ENCODE measurements around the gene GPR84.

Gene GPR84

GRCh38 chr12:54392485-54393206 is 28.4 kb upstream of the GPR84 start:
- no peak for DNase-seq (ENCODE audit: low read depth in 3 of 3)

DNA sequence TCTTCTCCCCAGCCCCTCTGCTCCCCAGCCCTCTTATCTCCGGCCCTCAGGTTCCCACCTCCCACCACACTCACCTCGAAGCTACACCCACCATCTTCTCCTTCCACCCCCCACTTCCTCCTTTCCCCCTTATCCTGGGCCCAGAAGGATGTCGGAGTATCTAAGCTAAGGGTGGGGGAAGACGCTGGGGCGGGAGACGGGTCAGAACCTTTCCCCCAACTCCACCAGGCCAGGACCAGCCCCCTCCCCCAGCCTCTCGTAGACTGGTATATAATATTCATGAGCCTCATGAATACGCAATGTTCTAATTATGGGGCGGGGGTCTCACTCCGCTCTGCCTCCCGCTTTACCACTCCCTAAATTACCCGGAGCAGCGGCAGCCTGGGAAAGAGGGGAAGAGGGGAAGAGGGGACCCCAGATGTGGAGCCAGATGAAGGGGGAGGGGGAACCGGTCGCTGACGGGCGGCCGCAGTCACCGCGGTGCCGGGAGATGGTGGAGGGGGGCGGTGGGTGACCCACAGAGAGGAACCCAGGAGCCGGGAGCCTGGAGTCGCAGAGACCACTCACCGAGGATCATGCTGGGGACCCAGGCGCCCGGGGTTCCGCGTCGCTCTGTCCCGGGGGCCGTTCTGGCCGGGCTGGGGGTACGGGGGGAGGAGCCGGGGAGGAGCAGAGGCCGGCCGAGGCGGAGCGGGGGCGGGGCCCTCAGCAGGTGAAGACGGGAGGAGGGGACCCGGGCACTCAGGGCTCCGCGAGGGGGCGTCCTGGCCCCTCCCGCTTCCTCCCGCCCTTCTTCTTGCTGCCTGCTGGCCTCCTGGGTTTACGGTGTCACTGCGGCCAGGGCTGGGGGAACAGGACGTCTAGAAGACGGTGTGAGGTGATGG is 26.6 kb upstream of the GPR84 start:
- peak; percentile 52 to 54 (median 53) for DNase-seq (ENCODE audit: low read depth in 3 of 3)

- no peak for DNase-seq (ENCODE audit: low read depth in 3 of 3)
These were observed 25.9 kb upstream of the GPR84 start for GRCh38 chr12:54390176-54390667.

GRCh38 chr12:54389607-54390175 is 25.4 kb upstream of the GPR84 start:
- DNase-seq (ENCODE audit: low read depth in 3 of 3), result no peak

- no peak for DNase-seq (ENCODE audit: low read depth in 3 of 3)
These were observed 24.8 kb upstream of the GPR84 start for GRCh38 chr12:54389134-54389508.

GRCh38 chr12:54388237-54389133 is 24.2 kb upstream of the GPR84 start:
- DNase-seq (ENCODE audit: low read depth in 3 of 3), result no peak

- no peak for DNase-seq (ENCODE audit: low read depth in 3 of 3)
These were observed 22.8 kb upstream of the GPR84 start for GRCh38 chr12:54387114-54387467.

DNA sequence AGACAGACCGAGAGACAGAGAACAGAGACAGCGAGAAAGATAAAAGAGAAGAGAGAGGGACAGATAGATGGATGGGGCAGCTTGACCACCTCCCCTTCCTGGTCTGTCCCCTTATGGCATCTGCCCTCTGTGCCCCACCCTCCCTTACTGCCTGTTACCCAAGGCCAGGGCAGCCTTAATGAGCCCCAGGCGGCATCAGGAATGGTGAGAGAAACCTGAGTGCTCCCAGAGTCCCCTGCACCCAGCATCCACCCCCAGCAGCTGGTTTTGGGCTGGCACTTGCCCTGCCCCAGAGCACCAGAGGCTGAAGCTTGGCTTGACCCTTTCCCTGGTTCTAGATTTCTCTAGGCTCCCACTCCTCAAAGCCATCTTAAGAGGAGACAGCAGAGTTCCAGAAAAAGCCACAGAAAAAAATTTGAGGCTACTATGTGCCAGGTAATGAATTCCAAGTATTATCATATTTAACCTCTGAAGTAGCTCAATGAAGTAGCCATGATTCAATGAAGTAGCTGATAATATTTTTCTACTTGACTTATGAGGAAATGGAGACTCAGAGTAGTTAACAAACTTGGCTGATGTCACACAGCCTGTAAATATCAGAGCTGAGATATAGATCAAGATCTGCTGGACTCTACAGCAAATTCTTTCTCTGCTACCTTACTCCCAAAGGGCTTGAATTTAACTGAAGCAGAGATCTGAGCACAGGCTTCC is 22.3 kb upstream of the GPR84 start:
- DNase-seq (ENCODE audit: low read depth in 3 of 3), result no peak

DNA sequence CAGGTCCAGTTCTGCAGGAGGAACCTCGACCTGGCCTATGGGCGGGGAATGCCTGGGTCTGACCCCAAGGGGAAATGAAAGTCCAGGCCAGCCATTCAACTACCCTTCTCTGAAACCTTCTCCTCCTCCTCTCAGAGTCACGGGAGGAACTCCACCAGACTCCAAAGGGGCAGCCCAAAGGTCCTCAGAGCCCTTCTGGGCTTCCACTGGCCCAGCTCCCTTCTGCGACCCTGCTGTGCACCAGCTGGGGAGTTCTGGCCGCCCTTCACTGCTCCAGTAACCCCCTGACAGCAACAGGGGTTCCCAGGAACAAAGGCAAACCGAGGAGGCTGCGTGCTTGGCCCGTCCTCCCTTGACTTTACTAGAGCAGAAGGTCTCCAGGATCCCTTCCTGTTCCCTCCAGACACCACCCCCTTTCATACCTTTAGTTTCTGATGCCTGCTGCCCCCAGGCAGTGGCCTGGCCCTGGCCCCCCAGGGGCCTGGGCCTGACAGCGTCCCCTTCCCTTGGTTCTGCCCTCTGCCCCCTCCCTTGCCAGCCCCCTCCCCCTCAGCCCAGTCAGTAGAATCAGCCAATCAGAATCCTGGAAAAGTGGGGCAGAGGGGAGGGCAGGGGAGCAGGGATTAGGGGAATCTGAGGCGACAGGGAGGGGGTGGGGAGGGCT is 21.1 kb upstream of the GPR84 start:
- no peak for DNase-seq (ENCODE audit: low read depth in 3 of 3)

- no peak for DNase-seq (ENCODE audit: low read depth in 3 of 3)
These were observed 20.3 kb upstream of the GPR84 start, which contains the start of gene ZNF385A for GRCh38 chr12:54384591-54385041. TSS of gene ZNF385A (minus strand) at chr12:54384733. CDS start at chr12:54384514, 219 bp downstream.

- no peak for DNase-seq (ENCODE audit: low read depth in 3 of 3)
These were observed 18.8 kb upstream of the GPR84 start for GRCh38 chr12:54383041-54383609.

DNA sequence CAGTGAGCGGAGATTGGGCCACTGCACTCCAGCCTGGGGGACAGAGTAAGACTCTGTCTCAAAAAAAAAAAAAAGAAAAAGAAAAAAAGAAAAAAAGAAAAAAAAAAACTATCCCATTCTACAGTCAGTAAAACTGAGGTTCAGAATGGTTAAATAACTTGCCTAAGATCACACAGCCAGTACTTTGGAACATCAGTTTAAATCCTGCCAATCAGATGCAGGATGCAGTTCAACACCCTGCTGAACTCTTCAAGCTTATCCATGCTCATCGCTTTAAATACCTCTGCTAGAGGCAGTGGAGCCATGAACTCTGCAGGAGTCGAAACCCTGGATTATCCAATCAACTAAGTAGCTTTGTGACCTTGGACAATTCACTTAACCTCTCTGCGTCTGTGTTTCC is 16.9 kb upstream of the GPR84 start:
- DNase-seq (ENCODE audit: low read depth in 3 of 3), result no peak

DNA sequence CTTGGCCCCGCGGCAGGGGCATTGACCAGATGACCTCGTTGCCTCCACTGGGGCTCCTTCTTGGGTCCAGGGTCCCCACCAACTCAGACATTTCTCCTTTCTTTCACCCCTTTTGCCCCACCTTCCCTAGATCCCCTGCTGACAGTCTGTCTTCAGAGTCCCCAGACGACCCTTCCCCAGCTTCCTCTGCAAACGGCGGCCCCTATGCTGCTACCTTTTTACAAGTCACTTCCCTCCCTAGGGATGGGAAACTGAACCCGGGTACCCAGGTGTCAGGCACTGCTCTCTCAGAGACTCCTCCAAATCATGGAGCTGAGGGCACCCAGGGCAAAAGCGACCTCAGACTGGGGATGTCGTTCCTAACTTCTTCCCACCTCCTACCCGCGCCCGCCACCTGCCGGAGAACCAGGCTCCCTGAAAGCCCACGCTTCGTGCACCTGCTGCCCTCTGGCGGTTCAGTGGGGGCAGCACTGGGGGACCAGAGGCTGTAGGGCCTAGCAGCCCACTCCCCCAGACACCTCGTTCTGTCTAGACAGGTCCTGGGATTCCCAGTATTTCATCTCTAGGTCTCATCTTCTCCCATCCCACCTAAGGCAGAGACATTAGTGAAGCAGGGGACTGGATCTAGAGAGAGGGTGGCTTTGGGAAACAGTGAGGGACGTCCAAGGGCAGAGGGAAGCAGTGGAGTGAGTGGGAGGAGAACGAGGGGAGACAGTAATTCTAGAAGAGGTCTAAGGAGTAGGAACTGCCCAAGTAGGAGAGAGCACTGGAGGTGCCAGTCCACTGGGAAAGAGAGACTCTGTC is 15.3 kb upstream of the GPR84 start:
- peak; percentile 77 to 83 (median 79) for DNase-seq (ENCODE audit: low read depth in 3 of 3)

GRCh38 chr12:54378796-54379397 is 14.6 kb upstream of the GPR84 start:
- DNase-seq (ENCODE audit: low read depth in 3 of 3), result no peak

GRCh38 chr12:54377797-54378515 is 13.7 kb upstream of the GPR84 start:
- DNase-seq (ENCODE audit: low read depth in 3 of 3), result no peak

DNA sequence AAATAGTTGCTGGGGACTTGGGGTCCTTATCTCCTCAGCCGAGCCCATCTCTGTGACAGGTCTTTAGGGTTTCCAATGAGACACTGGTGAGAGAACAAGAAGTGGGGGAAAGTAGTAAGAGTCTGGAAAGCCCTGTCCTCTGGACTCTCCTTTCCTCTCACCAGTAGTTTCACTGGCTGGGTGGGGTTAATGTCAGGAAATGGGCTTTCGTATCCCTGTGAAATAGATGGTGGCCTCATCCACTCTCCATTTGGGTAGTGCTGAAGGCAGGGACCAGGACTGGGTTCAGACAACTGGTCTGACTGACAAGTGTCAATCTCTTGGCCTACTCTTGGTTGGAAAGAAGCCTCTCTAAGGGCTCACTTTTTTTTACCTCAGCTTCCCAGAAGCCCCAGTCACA is 12.7 kb upstream of the GPR84 start:
- DNase-seq (ENCODE audit: low read depth in 3 of 3), result no peak

- no peak for DNase-seq (ENCODE audit: low read depth in 3 of 3)
These were observed 12.3 kb upstream of the GPR84 start for GRCh38 chr12:54376596-54376995.

DNA sequence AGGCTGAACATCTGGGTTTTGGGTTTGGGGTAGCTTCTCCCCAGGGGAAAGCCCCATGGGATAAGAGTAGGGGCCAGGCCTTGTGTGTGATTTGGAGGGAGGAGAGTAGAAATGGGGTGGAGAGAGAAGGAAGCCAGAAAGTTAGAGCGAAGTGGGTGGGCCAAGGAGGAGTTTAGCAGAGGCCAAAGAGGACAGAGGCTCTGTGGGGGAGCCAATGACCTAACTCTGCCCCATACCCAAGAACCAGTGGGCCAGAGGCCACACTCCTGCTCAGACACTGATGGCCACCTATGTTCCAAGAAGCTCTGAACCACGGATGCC is 10.9 kb upstream of the GPR84 start:
- DNase-seq (ENCODE audit: low read depth in 3 of 3), result no peak
